Bronchial epithelial cell (primary cell): Measurements from ENCODE around the gene NPPA. TPM values are rescaled to one million over a fixed set of nuclear protein-coding genes. Genes with fewer than 3 reads are reported as not detected.

ENCODE experiments used
- DNase-seq: peaks from one replicate; pipeline ENCODE4 v3.0.0-alpha.2; 2010; ENCODE audit warnings: low read depth
- FAIRE-seq: peaks from 2 replicates; lab custom pipeline; 2011; peaks lifted over from hg19 to GRCh38; lab: Jason Lieb, UNC
- H3K27me3 ChIP-seq: 2 replicates; pipeline ENCODE4 v1.5.1; 2011; ENCODE audit warnings: low read length; ENCODE audit not compliant: control insufficient read depth, insufficient read depth
- H3K36me3 ChIP-seq: 2 replicates; pipeline ENCODE4 v1.5.1; 2011; ENCODE audit warnings: low read length; ENCODE audit not compliant: control insufficient read depth, insufficient read depth
- H3K4me3 ChIP-seq: 2 replicates; pipeline ENCODE4 v1.5.1; 2011; ENCODE audit warnings: mild to moderate bottlenecking, low read depth, low read length, control low read depth
- total RNA-seq: library from RNA; depleted of rRNA; stranded (reverse); fragments of >200 nt; gene quantifications from 2 replicates; pipeline ENCODE4 v1.2.1, GENCODE V29; 2014
- TF ChIP-seq, protein P1 (sequence below): IDR thresholded peaks from 2 replicates; pipeline ENCODE4 v1.5.1; 2011; ENCODE audit warnings: mild to moderate bottlenecking, moderate library complexity, low read length, control low read depth, inconsistent platforms; ENCODE audit not compliant: insufficient read depth, severe bottlenecking

The NPPA gene
- total RNA-seq, 1 donor from 2014 or later, result not detected

GRCh38 chr1:11869650-11870207 lies 22.1 kb upstream of the NPPA start:
- TF ChIP-seq, protein P1, sequence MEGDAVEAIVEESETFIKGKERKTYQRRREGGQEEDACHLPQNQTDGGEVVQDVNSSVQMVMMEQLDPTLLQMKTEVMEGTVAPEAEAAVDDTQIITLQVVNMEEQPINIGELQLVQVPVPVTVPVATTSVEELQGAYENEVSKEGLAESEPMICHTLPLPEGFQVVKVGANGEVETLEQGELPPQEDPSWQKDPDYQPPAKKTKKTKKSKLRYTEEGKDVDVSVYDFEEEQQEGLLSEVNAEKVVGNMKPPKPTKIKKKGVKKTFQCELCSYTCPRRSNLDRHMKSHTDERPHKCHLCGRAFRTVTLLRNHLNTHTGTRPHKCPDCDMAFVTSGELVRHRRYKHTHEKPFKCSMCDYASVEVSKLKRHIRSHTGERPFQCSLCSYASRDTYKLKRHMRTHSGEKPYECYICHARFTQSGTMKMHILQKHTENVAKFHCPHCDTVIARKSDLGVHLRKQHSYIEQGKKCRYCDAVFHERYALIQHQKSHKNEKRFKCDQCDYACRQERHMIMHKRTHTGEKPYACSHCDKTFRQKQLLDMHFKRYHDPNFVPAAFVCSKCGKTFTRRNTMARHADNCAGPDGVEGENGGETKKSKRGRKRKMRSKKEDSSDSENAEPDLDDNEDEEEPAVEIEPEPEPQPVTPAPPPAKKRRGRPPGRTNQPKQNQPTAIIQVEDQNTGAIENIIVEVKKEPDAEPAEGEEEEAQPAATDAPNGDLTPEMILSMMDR, result no peak
- DNase-seq, result no peak
- Histone ChIP-seq H3K36me3 (no peaks in the 10 kb centered on the region), H3K27me3 (peaks cover 1% of the 10 kb centered on the region), H3K4me3 (no peak overlapping the region)
- FAIRE-seq, result no peak

DNA sequence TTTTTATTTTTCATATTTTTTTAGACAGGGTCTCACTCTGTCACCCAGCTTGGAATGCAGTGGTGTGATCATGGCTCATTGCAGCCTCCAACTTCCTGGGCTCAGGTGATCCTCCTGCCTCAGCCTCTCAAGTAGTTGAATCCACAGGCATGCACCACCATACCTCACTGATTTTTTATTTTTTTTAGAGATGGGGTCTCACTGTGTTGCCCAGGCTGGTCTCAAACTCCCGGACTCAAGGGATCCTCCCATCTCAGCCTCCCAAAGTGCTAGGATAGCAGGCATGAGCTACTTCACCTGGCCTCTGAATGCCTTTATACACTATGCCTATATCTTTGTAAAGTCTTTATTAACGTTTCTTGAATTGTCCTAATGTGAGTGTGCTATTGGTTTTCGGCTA lies 21.5 kb upstream of the NPPA start:
- Histone ChIP-seq H3K36me3 (no peaks in the 10 kb centered on the region), H3K27me3 (peaks cover 1% of the 10 kb centered on the region), H3K4me3 (no peak overlapping the region)
- TF ChIP-seq, protein P1, result no peak
- no peak for FAIRE-seq
- no peak for DNase-seq

DNA sequence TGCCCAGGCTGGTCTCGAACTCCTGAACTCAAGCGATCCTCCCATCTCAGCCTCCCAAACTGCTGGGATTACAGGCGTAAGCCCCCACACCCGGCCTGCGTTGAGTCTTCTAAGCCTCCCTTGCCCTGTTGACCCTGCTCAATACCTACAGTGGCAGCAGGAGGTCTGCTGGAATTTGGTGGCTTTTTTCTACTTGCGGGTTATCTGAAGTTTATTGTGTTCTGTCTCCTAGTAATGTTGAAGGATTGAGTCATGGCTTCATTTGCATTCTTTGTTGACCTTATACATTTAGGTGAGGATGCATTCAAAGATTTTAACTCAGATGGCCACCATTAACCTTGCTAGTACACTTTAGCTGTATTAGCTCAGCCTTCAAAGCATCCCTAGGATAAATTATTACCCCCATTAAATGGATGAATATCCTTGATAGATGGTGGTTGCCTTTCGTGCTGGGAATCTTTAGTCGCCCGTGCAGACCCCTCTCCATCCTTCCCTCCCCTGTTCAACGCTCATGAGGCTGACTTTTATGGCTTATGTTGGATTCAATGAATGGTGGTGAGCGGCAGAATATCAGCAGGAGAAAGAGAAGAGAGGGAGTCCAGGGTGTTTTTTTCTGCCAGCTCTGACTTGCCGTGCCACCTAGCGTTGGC lies 20.9 kb upstream of the NPPA start:
- no peak for FAIRE-seq
- peaks cover 1% of the 10 kb centered on the region for H3K27me3 ChIP-seq

DNA sequence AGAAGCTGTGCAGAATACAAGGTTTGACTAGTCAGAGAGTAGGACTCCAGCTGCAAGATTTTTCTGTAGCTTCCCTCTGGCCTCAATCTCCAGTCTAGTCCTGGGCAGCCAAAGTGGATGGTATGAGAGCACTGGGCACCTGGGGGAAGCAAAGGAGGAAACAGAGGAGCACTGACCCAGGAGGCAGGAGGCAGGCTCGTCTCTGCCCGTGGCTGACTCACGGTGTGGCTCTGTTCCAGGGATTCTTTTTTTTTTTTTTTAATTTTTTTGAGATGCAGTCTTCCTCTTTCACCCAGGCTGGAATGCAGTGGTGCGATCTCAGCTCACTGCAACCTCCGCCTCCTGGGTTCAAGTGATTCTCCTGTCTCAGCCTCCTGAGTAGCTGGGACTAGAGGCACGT lies 15.3 kb upstream of the NPPA start:
- DNase-seq (peak; percentile 56), FAIRE-seq (no peak)
- TF ChIP-seq, protein P1, result no peak
- H3K27me3 ChIP-seq, result peaks cover 25% of the 10 kb centered on the region
- H3K36me3 ChIP-seq, result no peaks in the 10 kb centered on the region
- no peak overlapping the region for H3K4me3 ChIP-seq

More for the DNA sequence above, 20.9 kb upstream of the NPPA start:
- no peaks in the 10 kb centered on the region for H3K36me3 ChIP-seq
- TF ChIP-seq, protein P1, result no peak
- H3K4me3 ChIP-seq, result no peak overlapping the region
- DNase-seq, result no peak

DNA sequence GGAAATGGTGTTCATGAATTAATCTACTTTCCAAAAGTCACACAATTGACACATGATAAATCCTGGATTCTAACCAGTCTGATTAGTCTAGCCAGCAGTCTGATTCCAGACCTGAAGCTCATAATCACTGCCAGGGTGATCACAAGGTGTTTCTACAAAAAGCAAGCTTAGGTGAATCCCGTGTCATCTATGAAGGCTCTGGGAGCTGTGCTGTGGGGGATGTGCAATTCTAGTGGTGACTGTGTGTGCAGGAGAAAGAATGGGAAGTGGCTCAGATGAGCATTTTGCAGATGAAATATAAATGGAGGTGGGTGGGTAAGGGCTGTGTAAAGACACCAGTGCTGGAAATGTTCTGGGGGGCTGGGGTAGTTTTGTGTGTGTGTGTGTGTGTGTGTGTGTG lies 13.0 kb upstream of the NPPA start:
- Histone ChIP-seq H3K27me3 (peaks cover 29% of the 10 kb centered on the region), H3K36me3 (no peaks in the 10 kb centered on the region), H3K4me3 (no peak overlapping the region)
- TF ChIP-seq, protein P1, result no peak
- DNase-seq (no peak), FAIRE-seq (peak; percentile 77)

DNA sequence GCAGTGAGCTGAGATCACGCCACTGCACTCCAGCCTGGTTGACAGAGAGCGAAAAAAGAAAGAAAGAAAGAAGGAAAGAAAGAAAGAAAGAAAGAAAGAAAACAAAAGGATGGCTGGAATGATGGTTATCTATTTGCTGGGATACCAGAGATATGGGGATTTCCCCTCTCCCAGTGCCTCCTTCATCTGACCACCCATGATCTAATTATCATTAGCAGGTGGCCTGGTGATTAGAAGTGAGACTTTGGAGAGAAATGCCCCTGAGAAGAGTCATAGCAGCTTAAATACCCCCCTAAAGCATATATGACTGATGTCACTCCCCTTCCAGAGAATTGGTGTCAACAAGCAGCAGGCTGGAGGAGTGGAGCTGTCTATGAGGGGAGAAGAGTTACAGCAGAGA lies 12.5 kb upstream of the NPPA start:
- no peaks in the 10 kb centered on the region for H3K36me3 ChIP-seq
- no peak overlapping the region for H3K4me3 ChIP-seq
- TF ChIP-seq, protein P1, result no peak
- no peak for DNase-seq
- FAIRE-seq, result no peak
- H3K27me3 ChIP-seq, result peaks cover 29% of the 10 kb centered on the region
